Measurements from ENCODE around the gene VPS8.

GRCh38 chr3:184784731-184785500, 27.1 kb upstream of the VPS8 start:
- TF ChIP-seq, protein P1, sequence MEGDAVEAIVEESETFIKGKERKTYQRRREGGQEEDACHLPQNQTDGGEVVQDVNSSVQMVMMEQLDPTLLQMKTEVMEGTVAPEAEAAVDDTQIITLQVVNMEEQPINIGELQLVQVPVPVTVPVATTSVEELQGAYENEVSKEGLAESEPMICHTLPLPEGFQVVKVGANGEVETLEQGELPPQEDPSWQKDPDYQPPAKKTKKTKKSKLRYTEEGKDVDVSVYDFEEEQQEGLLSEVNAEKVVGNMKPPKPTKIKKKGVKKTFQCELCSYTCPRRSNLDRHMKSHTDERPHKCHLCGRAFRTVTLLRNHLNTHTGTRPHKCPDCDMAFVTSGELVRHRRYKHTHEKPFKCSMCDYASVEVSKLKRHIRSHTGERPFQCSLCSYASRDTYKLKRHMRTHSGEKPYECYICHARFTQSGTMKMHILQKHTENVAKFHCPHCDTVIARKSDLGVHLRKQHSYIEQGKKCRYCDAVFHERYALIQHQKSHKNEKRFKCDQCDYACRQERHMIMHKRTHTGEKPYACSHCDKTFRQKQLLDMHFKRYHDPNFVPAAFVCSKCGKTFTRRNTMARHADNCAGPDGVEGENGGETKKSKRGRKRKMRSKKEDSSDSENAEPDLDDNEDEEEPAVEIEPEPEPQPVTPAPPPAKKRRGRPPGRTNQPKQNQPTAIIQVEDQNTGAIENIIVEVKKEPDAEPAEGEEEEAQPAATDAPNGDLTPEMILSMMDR (IDR thresholded peaks at IDR 0.05), result no peak
- no peak for TF ChIP-seq POLR2A (IDR thresholded peaks at IDR 0.05)

Measured in esophagus squamous epithelium (tissue), 4 donors.